Endodermal cell (in vitro differentiated cells): ENCODE data around the gene INTS3. TPM values are rescaled to one million over a fixed set of nuclear protein-coding genes. Genes with fewer than 3 reads are reported as not detected.

Source experiments
- DNase-seq: peaks from one replicate; pipeline ENCODE4 v3.0.0-alpha.2; 2017
- H3K27ac ChIP-seq: 2 replicates; pipeline ENCODE4 v1.5.1; 2013; ENCODE audit warnings: mild to moderate bottlenecking, low read depth, low read length, moderate library complexity
- H3K27me3 ChIP-seq: 2 replicates; pipeline ENCODE4 v1.6.1; 2013; ENCODE audit warnings: mild to moderate bottlenecking, low read length, moderate library complexity; ENCODE audit not compliant: insufficient read depth, control insufficient read depth, poor library complexity, severe bottlenecking
- H3K36me3 ChIP-seq: 2 replicates; pipeline ENCODE4 v1.7.0; 2013; ENCODE audit warnings: mild to moderate bottlenecking, low read length, moderate library complexity; ENCODE audit not compliant: control insufficient read depth, insufficient read depth
- H3K4me1 ChIP-seq: one replicate; pipeline ENCODE4 v1.7.0; 2013; ENCODE audit warnings: low read length; ENCODE audit not compliant: control insufficient read depth, insufficient read depth
- H3K4me3 ChIP-seq: 2 replicates; pipeline ENCODE4 v1.5.1; 2013; ENCODE audit warnings: mild to moderate bottlenecking, low read length, moderate library complexity
- H3K9ac ChIP-seq: 2 replicates; pipeline ENCODE4 v1.6.1; 2013; ENCODE audit warnings: mild to moderate bottlenecking, low read length, moderate library complexity; ENCODE audit not compliant: poor library complexity, severe bottlenecking; ENCODE audit errors: extremely low read depth
- H3K9me3 ChIP-seq: 2 replicates; pipeline ENCODE4 v1.6.1; 2013; ENCODE audit warnings: mild to moderate bottlenecking, low read length, moderate library complexity; ENCODE audit not compliant: control insufficient read depth
- H3K27ac Mint-ChIP-seq: 2 replicates; pipeline ENCODE4 v1.8.0; 2020; ENCODE audit warnings: mixed read lengths
- H3K27me3 Mint-ChIP-seq: 2 replicates; pipeline ENCODE4 v1.8.0; 2021; ENCODE audit warnings: mild to moderate bottlenecking, mixed read lengths; ENCODE audit not compliant: insufficient read depth
- H3K36me3 Mint-ChIP-seq: 2 replicates; pipeline ENCODE4 v1.8.0; 2020; ENCODE audit warnings: low read depth, mixed read lengths
- H3K4me1 Mint-ChIP-seq: 2 replicates; pipeline ENCODE4 v1.8.0; 2020; ENCODE audit warnings: mixed read lengths
- H3K4me3 Mint-ChIP-seq: 2 replicates; pipeline ENCODE4 v1.8.0; 2020; ENCODE audit warnings: mild to moderate bottlenecking, moderate library complexity, mixed read lengths
- H3K9me3 Mint-ChIP-seq: 2 replicates; pipeline ENCODE4 v1.8.0; 2020; ENCODE audit warnings: mild to moderate bottlenecking, mixed read lengths
- WGBS, 2 experiments: methylation state at CpG; one replicate each; pipeline versions ENCODE4 v1.1.5 to v1.1.7; 2013; ENCODE audit warnings: missing lambda C conversion rate in 2 of 2, mixed read lengths in 1 of 2; ENCODE audit not compliant: insufficient coverage in 1 of 2, insufficient read length in 1 of 2; 5-methylcytosine and 5-hydroxymethylcytosine counted together
- total RNA-seq, 2 donors: library from RNA; stranded (reverse); fragmentation: NEBNext Ultra II Directional in 1 of 2; extraction: Animal tissue kit (Norgen Biotek cat#: 25700) in 1 of 2; gene quantifications; 2 replicates in 1 of 2; 3 replicates in 1 of 2; pipeline ENCODE4 v1.2.1, GENCODE V29; 2021
- TF ChIP-seq, protein P1 (sequence below): fragments of 200-600 bp; sonication (generic); conservative IDR thresholded peaks from 2 replicates; pipeline ENCODE4 v1.5.0; 2021; ENCODE audit warnings: antibody characterized with exemption, mild to moderate bottlenecking

INTS3 gene
- total RNA-seq, 2 donors from 2014 or later, result 94.4 to 117 TPM

DNA sequence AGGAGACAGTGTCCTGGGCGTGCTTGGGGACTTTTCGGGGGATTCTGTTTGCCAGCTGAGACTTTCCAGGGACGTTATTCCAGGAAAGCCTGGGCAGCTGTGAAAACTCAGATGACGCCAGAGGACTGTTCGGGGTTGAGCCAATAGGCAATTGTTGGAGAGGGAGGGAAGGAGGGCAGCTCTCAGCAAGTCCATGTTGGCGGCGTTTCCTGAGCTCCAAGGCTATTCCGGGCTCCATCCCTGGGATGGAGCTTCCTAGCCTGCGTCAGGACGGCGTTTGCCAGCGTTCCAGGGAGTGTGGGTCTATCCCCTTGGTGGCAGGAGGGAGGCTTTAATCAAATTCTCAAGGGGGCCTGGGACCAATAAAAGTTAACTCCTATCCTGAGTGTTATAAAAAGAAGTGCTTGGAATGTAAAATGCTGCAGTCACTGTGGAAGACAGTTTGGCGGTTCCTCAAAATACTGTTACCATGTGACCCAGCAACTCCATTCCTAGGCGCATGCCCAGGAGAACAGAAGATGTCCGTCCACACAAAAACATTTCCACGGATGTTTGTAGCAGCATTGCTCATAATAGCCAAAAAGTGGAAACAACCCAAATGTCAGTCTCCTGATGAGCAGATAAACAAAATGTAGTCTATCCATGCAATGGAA is 62.6 kb downstream of the INTS3 start:
- H3K27ac Mint-ChIP-seq, result no peak overlapping the region
- 90 to 93% methylated on average over 9 to 16 of the region's 16 CpGs for WGBS, 2 experiments
- H3K4me1 ChIP-seq, result no peaks in the 10 kb centered on the region

DNA sequence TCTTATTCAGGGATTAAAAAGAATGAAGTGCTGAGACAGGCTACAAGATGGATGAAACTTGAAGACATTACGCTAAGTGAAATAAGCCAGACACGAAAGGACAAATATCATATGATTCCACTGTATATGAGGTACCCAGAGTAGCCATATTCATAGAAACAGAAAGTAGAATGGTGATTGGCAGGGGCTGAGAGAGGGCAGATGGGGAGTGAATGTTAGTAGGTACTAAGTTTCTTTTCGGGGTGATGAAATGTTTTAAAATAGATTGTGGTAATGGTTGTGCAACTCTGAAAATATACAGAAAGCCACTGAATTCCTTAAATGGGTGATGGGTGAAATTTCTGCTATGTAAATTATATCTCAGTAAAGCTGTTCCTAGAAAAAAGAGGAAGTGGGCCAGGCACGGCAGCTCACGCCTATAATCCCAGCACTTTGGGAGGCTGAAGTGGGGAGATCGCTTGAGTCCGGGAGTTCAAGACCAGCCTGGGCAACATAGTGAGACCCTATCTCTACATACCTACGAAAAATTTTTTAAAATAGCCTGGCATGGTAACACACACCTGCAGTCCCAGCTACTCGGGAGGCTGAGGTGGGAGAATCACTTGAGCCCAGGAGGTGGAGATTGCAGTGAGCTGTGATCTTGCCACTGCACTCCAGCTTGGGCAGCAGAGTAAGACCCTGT is 63.3 kb downstream of the INTS3 start:
- Histone ChIP-seq H3K9ac (no peak overlapping the region), H3K4me1 (no peaks in the 10 kb centered on the region), H3K27ac (no peak overlapping the region), H3K9me3 (peaks cover 4% of the 10 kb centered on the region), H3K4me3 (no peak overlapping the region), H3K27me3 (no peaks in the 10 kb centered on the region), H3K36me3 (no peaks in the 10 kb centered on the region)
- Mint-ChIP-seq H3K27ac (no peak overlapping the region), H3K36me3 (no peaks in the 10 kb centered on the region), H3K4me3 (no peak overlapping the region), H3K9me3 (no peaks in the 10 kb centered on the region), H3K4me1 (peaks cover 12% of the 10 kb centered on the region), H3K27me3 (no peaks in the 10 kb centered on the region)
- TF ChIP-seq, protein P1, sequence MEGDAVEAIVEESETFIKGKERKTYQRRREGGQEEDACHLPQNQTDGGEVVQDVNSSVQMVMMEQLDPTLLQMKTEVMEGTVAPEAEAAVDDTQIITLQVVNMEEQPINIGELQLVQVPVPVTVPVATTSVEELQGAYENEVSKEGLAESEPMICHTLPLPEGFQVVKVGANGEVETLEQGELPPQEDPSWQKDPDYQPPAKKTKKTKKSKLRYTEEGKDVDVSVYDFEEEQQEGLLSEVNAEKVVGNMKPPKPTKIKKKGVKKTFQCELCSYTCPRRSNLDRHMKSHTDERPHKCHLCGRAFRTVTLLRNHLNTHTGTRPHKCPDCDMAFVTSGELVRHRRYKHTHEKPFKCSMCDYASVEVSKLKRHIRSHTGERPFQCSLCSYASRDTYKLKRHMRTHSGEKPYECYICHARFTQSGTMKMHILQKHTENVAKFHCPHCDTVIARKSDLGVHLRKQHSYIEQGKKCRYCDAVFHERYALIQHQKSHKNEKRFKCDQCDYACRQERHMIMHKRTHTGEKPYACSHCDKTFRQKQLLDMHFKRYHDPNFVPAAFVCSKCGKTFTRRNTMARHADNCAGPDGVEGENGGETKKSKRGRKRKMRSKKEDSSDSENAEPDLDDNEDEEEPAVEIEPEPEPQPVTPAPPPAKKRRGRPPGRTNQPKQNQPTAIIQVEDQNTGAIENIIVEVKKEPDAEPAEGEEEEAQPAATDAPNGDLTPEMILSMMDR, result no peak
- DNase-seq, result no peak
- 92 to 93% methylated on average over 8 to 9 of the region's 9 CpGs for WGBS, 2 experiments

More for the DNA sequence above, 62.6 kb downstream of the INTS3 start:
- H3K4me3 ChIP-seq, result no peak overlapping the region
- H3K9me3 ChIP-seq, result peaks cover 5% of the 10 kb centered on the region
- no peaks in the 10 kb centered on the region for H3K36me3 Mint-ChIP-seq
- no peak overlapping the region for H3K27ac ChIP-seq
- no peaks in the 10 kb centered on the region for H3K9me3 Mint-ChIP-seq
- no peaks in the 10 kb centered on the region for H3K27me3 ChIP-seq
- H3K36me3 ChIP-seq, result no peaks in the 10 kb centered on the region
- no peaks in the 10 kb centered on the region for H3K27me3 Mint-ChIP-seq
- DNase-seq, result no peak
- H3K9ac ChIP-seq, result no peak overlapping the region
- no peak overlapping the region for H3K4me3 Mint-ChIP-seq
- TF ChIP-seq, protein P1, result no peak
- peaks cover 12% of the 10 kb centered on the region for H3K4me1 Mint-ChIP-seq

DNA sequence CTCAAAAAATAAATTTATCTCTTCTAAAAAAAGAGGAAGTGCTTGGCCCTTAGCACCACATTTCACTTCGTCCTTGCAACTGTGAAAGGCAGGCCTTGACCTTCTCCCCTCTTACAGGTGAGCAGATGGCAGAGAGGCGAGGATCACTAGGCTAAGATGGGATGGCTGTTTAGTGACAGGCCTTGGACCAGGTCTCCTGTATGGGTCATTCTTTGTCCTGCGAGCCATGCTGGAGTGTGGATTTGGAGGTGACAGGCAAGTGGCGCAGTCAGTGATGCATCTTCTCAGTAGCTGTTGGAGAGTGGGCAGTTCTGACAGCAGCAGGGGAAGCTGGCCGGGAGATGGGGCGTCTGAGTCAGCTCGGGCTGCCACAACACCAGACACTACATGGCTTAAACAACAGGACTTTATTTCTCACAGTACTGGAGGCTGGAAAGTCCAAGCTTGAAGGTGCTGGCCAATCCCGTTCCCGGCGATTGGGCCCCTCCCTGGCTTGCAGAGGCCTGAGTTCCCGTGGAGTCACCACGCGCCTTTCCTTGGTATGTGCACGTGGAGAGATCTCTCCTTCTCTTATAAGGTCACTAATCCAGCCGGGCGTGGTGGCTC is 63.9 kb downstream of the INTS3 start:
- H3K27me3 Mint-ChIP-seq, result no peaks in the 10 kb centered on the region
- H3K4me1 Mint-ChIP-seq, result peaks cover 12% of the 10 kb centered on the region
- H3K27ac Mint-ChIP-seq, result no peak overlapping the region
- Histone ChIP-seq H3K4me1 (no peaks in the 10 kb centered on the region), H3K9ac (no peak overlapping the region), H3K9me3 (no peaks in the 10 kb centered on the region), H3K27ac (peak overlapping the region; percentile 38), H3K4me3 (no peak overlapping the region), H3K36me3 (no peaks in the 10 kb centered on the region), H3K27me3 (no peaks in the 10 kb centered on the region)
- no peaks in the 10 kb centered on the region for H3K36me3 Mint-ChIP-seq
- H3K9me3 Mint-ChIP-seq, result no peaks in the 10 kb centered on the region
- TF ChIP-seq, protein P1, result no peak
- no peak for DNase-seq
- WGBS, 2 experiments, result 92% methylated on average over 11 to 16 of the region's 16 CpGs
- H3K4me3 Mint-ChIP-seq, result no peak overlapping the region
